DMS153 treated with DMSO at 0.1 percent for 48 hours (cell line): ENCODE data around the gene SLC47A2.

Experiments used
- DNase-seq: peaks from one replicate; lab custom pipeline; 2025; ENCODE audit not compliant: unreplicated experiment; lab: John Stamatoyannopoulos, UW

SLC47A2 gene

DNA sequence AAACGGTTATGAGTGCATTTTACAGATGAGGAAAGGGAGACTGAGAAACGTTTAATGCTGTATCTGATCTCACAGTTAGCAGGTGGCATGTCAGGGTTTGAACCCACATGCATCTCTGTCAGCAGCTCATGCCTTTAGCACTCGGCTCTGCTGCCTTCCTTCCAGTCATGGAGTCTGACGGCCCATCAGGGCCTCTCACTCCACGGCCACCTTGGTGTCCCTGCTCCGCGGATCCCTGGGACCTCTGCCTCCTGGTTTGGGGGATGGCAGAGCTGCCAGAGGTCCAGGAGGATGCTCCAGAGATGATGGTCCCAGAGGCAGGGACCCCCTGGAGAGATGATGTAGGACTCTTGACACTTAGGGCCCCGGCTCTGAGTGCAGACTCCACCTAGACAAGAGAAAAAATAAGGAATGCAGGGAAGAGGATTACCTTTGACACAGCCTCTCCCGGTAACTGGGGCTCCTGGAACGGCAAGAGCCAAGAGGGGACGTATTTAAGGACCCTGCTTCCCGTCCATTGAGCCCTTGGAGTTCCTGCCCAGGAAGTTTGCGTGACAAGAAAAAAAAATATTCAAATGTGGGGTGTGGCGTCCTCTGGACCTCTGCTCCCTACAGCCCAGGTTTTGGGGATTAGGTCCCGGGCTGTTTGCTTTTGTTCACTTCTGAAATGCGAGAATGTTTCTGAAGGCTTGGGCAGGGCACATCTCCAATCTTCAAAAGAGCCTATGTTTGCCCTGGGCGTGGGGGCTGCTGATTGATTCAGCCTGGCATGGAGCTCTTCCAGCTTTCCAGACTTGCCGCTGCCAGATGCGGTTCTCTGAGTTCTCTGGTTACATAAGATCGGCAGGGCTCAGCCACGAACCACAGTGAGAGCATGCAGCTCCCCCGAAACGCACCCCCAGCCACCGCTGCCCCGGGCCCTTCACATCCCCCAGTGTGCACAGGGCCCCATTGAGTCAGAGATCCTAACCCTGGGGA lies 31.7 kb upstream of the SLC47A2 start, which contains the start of gene ALDH3A1:
ALDH3A1 (minus strand) TSS at position 470 of the 978 bp plus-strand sequence. CDS start 3,169 bp downstream, outside the sequence.
- no peak for DNase-seq

- DNase-seq = no peak
Measured at GRCh38 chr17:19747159-19747719, 30.9 kb upstream of the SLC47A2 start.

DNA sequence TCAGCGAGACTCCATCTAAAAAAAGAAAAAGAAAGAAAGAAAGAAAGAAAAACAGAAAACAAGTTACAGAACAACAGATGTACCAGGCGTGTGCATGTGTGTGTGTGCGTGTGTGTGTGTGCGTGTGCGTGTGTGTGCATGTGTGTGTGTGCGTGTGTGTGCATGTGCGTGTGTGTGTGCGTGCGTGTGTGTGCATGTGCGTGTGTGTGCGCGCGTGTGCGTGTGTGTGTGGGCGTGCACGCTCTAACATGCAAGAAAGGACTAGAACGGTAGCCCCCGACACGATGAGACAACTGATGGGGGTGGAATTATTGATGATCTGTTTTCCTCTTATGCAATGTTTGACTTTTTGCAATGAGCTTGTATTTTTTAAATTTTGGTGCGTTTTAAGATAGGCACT lies 30.1 kb upstream of the SLC47A2 start:
- no peak for DNase-seq

- DNase-seq = peak; percentile 30
Measured at GRCh38 chr17:19744922-19745757, 28.8 kb upstream of the SLC47A2 start.

- no peak for DNase-seq
Measured at GRCh38 chr17:19744492-19744891, 28.1 kb upstream of the SLC47A2 start.

GRCh38 chr17:19743101-19744100 lies 27.0 kb upstream of the SLC47A2 start:
- no peak for DNase-seq

- DNase-seq = no peak
Measured at GRCh38 chr17:19742495-19742894, 26.1 kb upstream of the SLC47A2 start.

- no peak for DNase-seq
Measured at GRCh38 chr17:19741832-19742457, 25.6 kb upstream of the SLC47A2 start.

GRCh38 chr17:19740933-19741332 lies 24.5 kb upstream of the SLC47A2 start:
- DNase-seq = no peak

DNA sequence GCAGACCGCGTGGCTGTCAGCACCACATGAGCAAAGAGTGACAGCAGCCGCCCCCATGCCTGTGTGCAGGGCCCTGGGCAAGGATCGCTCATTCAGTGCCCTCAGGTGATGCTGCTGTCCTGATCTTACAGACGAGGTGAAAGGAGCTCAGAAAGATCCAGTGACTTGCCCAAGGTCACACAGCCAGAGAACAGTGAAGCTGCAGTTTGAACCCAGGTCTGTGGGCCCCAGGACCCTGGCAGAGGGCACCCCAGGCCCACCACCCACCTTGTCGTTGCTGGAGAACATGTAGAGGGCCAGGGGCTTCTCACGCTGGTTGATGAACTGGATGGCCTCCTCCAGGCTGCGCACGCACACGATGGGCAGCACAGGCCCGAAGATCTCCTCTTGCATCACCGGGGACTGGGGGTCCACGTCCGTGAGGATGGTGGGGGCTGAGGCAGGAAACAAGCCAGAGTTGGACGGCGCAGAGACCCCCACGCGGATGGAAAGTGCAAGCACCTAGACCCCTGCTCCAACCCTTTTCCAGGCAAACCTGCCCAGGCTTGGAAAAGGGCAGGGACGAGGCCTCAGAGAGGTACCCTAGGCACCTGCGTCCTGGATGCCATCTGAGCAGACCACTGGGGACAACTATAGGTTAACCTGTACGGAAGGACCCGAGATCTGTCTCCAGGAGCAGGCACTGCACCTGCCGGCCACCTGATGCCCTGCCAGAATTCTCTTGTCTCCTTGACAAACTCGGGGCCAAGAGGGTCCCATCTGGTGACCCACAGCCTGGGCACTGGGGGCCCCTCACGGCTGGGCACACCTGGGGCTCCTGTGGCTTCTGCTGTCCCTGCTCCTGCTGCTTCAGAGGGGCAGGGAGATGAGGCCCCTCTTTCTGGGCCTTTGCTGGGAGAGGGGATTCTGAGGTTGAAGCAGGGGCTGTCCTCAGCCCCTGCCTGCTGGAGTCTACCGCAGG lies 23.1 kb upstream of the SLC47A2 start:
- DNase-seq = no peak

DNA sequence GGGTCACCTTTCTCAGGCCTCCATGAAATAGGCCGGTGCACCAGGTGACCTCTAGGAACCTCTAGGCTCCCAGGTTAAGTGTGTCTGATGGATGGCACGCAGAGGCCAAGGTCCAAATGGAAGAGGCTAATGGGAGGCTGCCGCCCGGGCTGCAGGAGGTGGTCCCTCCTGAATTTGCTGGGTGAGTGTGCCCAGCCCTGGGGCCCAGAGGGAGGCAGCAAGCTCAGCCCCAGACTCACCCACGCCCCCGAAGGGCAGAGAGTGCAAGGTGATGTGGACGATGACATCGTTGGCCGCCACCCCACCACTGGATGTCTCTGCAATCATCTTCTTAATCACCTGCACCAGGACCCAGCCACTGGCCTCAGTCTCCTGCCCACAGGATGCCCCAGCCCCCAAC lies 22.4 kb upstream of the SLC47A2 start:
- no peak for DNase-seq

GRCh38 chr17:19738073-19738449 lies 21.7 kb upstream of the SLC47A2 start:
- no peak for DNase-seq

DNA sequence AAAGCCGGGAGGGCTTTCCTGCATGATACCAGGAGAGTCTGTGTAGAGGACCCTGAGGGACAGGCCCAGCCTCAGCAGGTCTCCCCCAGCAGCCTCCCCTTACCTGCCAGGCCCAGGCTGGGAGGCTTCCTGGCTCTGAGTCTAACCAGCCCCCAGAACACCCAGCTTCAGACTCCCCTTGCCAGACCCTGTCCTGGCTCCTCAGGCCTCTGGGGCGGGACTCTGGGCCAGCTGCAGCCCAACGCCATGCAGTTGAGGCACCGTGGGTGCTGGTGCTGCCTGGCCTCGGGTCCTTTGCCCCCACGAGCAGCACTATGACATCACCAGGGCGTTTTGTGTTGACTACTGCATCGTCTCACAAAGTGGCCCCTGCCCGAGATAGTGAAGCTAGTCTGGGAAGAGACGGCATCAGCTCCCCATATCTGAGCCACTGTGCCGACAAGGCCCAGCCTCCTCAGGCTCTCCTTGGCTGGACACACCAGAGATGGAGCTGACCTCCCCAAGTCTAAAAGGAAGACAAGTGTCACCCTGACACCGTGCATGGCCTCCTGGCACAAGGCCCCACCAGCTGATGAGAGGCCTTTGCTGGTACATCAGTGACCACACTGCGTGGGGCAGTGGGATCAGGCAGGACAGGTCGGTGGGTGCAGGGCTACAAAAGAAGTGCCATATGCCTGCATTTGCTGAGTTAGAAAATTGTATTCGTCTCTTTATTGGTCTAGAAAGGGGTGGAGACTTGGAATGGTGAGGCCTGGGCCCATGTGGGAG lies 21.1 kb upstream of the SLC47A2 start:
- no peak for DNase-seq

- DNase-seq = no peak
Measured at GRCh38 chr17:19736071-19736470, 19.7 kb upstream of the SLC47A2 start.

GRCh38 chr17:19733953-19734526 lies 17.7 kb upstream of the SLC47A2 start:
- DNase-seq = no peak

DNA sequence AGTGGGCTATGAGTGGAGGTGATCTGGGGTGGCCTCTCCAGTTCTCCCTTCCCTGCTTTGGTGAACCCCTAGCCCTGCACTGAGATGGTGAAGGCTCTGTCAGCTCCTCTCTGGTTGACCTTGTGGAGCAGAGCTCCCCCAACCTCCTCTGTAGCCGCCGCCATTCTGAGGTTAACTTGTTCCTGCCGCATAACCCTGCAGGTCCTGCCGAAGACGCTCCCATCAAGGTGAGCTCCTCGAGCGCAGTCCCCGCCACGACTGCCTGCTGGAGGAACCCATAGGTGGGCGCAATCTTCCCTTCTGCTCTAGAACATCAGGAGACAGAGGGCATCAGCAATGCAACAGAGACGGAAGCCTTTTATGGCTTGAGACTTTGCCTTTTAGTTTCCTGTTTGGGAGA lies 15.2 kb upstream of the SLC47A2 start:
- no peak for DNase-seq

DNA sequence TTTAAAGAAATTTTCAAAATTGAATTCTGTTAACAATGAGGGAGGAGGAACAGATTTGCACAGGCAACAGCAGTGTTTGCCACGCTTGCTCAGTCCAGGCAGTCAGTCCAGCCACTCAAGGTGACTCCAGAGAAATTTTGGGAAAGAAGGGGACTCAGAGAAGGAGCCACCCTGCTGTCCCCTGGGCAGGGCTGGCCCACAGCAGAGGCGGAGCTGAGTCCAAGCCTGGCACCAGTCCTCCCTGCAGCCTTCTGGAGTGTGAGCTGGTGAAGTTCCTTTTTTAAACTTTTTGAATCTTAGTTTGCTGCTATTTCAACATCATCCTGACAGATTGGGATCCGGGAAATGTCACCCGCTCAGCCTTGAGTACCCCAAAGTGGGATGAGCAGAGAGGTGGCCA lies 14.5 kb upstream of the SLC47A2 start:
- DNase-seq = no peak

GRCh38 chr17:19729900-19730299 lies 13.5 kb upstream of the SLC47A2 start:
- DNase-seq = no peak
